HepG2 (cell line): ENCODE measurements around the gene CHST1. TPM values are rescaled to one million over a fixed set of nuclear protein-coding genes. Genes with fewer than 3 reads are reported as not detected.

Experiments
- ATAC-seq: fragments of 200-7000 bp; cut with Tn5 transposase; 3 replicates; pipeline ENCODE4 v1.9.1; 2020; ENCODE audit warnings: mild to moderate bottlenecking, moderate library complexity
- BruUV-seq: library from RNA; stranded (reverse); fragments of 400-500 nt; replicated peaks from 2 replicates; lab custom pipeline; 2021; lab: Mats Ljungman, UMichigan
- CTCF ChIA-PET: fragments of 300-600 bp; formaldehyde crosslinking; extraction: SDS; loops from one replicate; lab custom pipeline; 2021; ENCODE audit warnings: low total read pairs, inconsistent platforms, low intra/inter-chr PET ratio; lab: Yijun Ruan, JAX
- POLR2A ChIA-PET: fragments of 350-600 bp; sonication (Branson Sonifier 250); formaldehyde crosslinking; loops from one replicate; lab custom pipeline; 2020; ENCODE audit warnings: antibody characterized with exemption, inconsistent platforms; lab: Yijun Ruan, JAX
- DNase-seq: peaks from one replicate; pipeline ENCODE4 v3.0.0-alpha.2; 2015; ENCODE audit warnings: low spot score
- FAIRE-seq: peaks from 3 replicates; lab custom pipeline; 2011; peaks lifted over from hg19 to GRCh38; lab: Jason Lieb, UNC
- H2AFZ ChIP-seq: one replicate; pipeline ENCODE4 v1.6.1; 2011; ENCODE audit warnings: low read length, inconsistent platforms
- H3K27ac ChIP-seq: fragments of 300-600 bp; 3 replicates; pipeline ENCODE4 v1.8.0; 2011; ENCODE audit warnings: mixed run types, mild to moderate bottlenecking, mixed read lengths, low read length, inconsistent platforms; ENCODE audit not compliant: insufficient read depth; ENCODE audit errors: extremely low read length
- H3K27me3 ChIP-seq, 2 experiments: fragments of 200-600 bp in 1 of 2; 2 replicates in 1 of 2; 3 replicates in 1 of 2; pipeline versions ENCODE4 v1.6.0 to v1.8.0; 2011; ENCODE audit warnings: low read length in 2 of 2, mild to moderate bottlenecking in 2 of 2, moderate library complexity in 2 of 2, inconsistent platforms in 1 of 2; ENCODE audit not compliant: insufficient read depth in 2 of 2, control insufficient read depth in 1 of 2
- H3K36me3 ChIP-seq, 2 experiments: fragments of 200-600 bp in 1 of 2; replicated peaks in 1 of 2; 2 replicates in 1 of 2; 3 replicates in 1 of 2; pipeline versions ENCODE4 v1.5.1 to v1.8.0; 2011; ENCODE audit warnings: low read length in 2 of 2, inconsistent platforms in 1 of 2; ENCODE audit not compliant: insufficient read depth in 2 of 2, control insufficient read depth in 1 of 2
- H3K4me1 ChIP-seq: 2 replicates; pipeline ENCODE4 v1.5.1; 2012; ENCODE audit warnings: low read length, inconsistent platforms; ENCODE audit not compliant: insufficient read depth
- H3K4me2 ChIP-seq: 2 replicates; pipeline ENCODE4 v1.6.0; 2011; ENCODE audit warnings: low read depth, low read length, inconsistent platforms
- H3K4me3 ChIP-seq, 3 experiments: fragments of 200-600 bp in 1 of 3; sonication (generic), shearing (Covaris generic) in 1 of 3; replicated peaks in 1 of 3; 2 replicates each; pipeline ENCODE4 v1.5.1; 2011 to 2016; ENCODE audit warnings: low read length in 3 of 3, inconsistent platforms in 2 of 3, low read depth in 2 of 3, mild to moderate bottlenecking in 2 of 3, control low read depth in 1 of 3, mixed read lengths in 1 of 3; ENCODE audit not compliant: insufficient read depth in 1 of 3
- H3K79me2 ChIP-seq: one replicate; pipeline ENCODE4 v1.6.1; 2011; ENCODE audit warnings: low read length, inconsistent platforms; ENCODE audit not compliant: insufficient read depth
- H3K9ac ChIP-seq: 2 replicates; pipeline ENCODE4 v1.6.0; 2011; ENCODE audit warnings: mild to moderate bottlenecking, low read depth, low read length, inconsistent platforms; ENCODE audit not compliant: insufficient read depth
- H3K9me3 ChIP-seq: 2 replicates; pipeline ENCODE4 v1.5.1; 2012; ENCODE audit warnings: mild to moderate bottlenecking, low read length
- H4K20me1 ChIP-seq: 2 replicates; pipeline ENCODE4 v1.6.0; 2011; ENCODE audit warnings: inconsistent platforms, mild to moderate bottlenecking, low read length, moderate library complexity; ENCODE audit not compliant: insufficient read depth
- CBX1 ChIP-seq: IDR thresholded peaks from one replicate; pipeline ENCODE4 v1.6.1; 2016; ENCODE audit warnings: antibody characterized with exemption, low read depth
- NAIF1 ChIP-seq: sonication (generic); formaldehyde crosslinking; IDR thresholded peaks from 2 replicates; pipeline ENCODE4 v1.5.0; 2020; ENCODE audit warnings: mild to moderate bottlenecking, missing genetic modification reagents, borderline replicate concordance
- ZBTB20 ChIP-seq: sonication (generic); formaldehyde crosslinking; IDR thresholded peaks from 2 replicates; pipeline ENCODE4 v1.8.1; 2023; ENCODE audit warnings: missing genetic modification reagents, low read depth, mild to moderate bottlenecking, borderline replicate concordance
- ZMYM3 ChIP-seq: sonication (generic); formaldehyde crosslinking; IDR thresholded peaks from 2 replicates; pipeline ENCODE4 v1.5.1; 2020; ENCODE audit warnings: mild to moderate bottlenecking, missing genetic modification reagents
- ZNF660 ChIP-seq: sonication (generic); formaldehyde crosslinking; IDR thresholded peaks from 2 replicates; pipeline ENCODE4 v1.5.1; 2020; ENCODE audit warnings: mild to moderate bottlenecking, low read depth, missing genetic modification reagents, borderline replicate concordance
- WGBS: methylation state at CpG from one replicate; pipeline ENCODE4 v1.1.6; 2017; ENCODE audit warnings: low lambda C conversion rate; 5-methylcytosine and 5-hydroxymethylcytosine counted together
- in situ Hi-C: cut with HindIII; loops from 2 replicates; pipeline ENCODE4 v1.10.0; 2017; ENCODE audit warnings: low pct_unique_long_range_greater_than_20kb; ENCODE audit not compliant: extremely low pct_ligation_motif_present
- intact Hi-C: fragments of 100-400 bp; cut with micrococcal nuclease; formaldehyde crosslinking; loops from one replicate; pipeline ENCODE4 v1.10.0; 2022; ENCODE audit not compliant: unreplicated experiment
- polyA plus RNA-seq, 8 experiments: library from polyadenylated mRNA; depleted of rRNA in 3 of 8; stranded (reverse) in 7 of 8; unstranded in 1 of 8; fragments of >200 nt; fragmentation: Illumina TruSeq in 4 of 8; extraction: Trizol in 4 of 8; gene quantifications; 2 replicates each; pipeline versions ENCODE4 v1.2.1 to v1.2.3, GENCODE V29; 2011 to 2016; ENCODE audit warnings: low read depth in 4 of 8, missing spikeins in 1 of 8, mixed read lengths in 1 of 8; ENCODE audit not compliant: insufficient read depth in 1 of 8
- total RNA-seq, 5 experiments: library from RNA; depleted of rRNA; stranded (reverse); fragments of >200 nt; fragmentation: Illumina TruSeq; extraction: Trizol; gene quantifications; 2 replicates each; pipeline ENCODE4 v1.2.3, GENCODE V29; 2016; ENCODE audit warnings: low read depth in 1 of 5
- TF ChIP-seq, protein P1 (sequence below): sonication (generic); formaldehyde crosslinking; IDR thresholded peaks from 2 replicates; pipeline ENCODE4 v1.4.0; 2020; ENCODE audit warnings: missing genetic modification reagents

CHST1 gene
- total and polyA plus RNA-seq, 2 of the 13 experiments (the other 11 are each of a cell fraction or from before 2014, with no cell fraction given), result not detected

GRCh38 chr11:45663486-45664375 lies 1.7 kb downstream of the CHST1 start:
- Histone ChIP-seq H3K4me2 (no peak overlapping the region), H3K27ac (no peak overlapping the region), H3K9me3 (no peaks in the 10 kb centered on the region), H3K79me2 (no peaks in the 10 kb centered on the region), H3K4me3 (no peak overlapping the region), H4K20me1 (peaks cover 8% of the 10 kb centered on the region; the same call in 1 of the 2 replicates), H3K27me3 (peaks cover 32 to 88% of the 10 kb centered on the region in 2 experiments), H3K4me1 (no peaks in the 10 kb centered on the region), H2AFZ (no peak overlapping the region), H3K36me3 (no peaks in the 10 kb centered on the region), H3K9ac (no peak overlapping the region)
- ATAC-seq, result no peak
- in situ Hi-C loops (no loop called here), intact Hi-C loops (no loop called here)
- no TSS peak for BruUV-seq
- no peak for DNase-seq
- FAIRE-seq, result no peak
- no peak for TF ChIP-seq ZNF660 (CRISPR knock-in tag)
- TF ChIP-seq, protein P1, sequence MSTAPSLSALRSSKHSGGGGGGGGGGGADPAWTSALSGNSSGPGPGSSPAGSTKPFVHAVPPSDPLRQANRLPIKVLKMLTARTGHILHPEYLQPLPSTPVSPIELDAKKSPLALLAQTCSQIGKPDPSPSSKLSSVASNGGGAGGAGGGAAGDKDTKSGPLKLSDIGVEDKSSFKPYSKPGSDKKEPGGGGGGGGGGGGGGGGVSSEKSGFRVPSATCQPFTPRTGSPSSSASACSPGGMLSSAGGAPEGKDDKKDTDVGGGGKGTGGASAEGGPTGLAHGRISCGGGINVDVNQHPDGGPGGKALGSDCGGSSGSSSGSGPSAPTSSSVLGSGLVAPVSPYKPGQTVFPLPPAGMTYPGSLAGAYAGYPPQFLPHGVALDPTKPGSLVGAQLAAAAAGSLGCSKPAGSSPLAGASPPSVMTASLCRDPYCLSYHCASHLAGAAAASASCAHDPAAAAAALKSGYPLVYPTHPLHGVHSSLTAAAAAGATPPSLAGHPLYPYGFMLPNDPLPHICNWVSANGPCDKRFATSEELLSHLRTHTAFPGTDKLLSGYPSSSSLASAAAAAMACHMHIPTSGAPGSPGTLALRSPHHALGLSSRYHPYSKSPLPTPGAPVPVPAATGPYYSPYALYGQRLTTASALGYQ (CRISPR knock-in tag), result no peak
- no peak for TF ChIP-seq ZBTB20
- TF ChIP-seq NAIF1 (CRISPR knock-in tag), result no peak
- TF ChIP-seq CBX1, result no peak
- no peak for TF ChIP-seq ZMYM3 (CRISPR knock-in tag)
- ChIA-PET POLR2A (no interaction called here), CTCF (no interaction called here)
- WGBS, result 24% methylated on average over 6 of the region's 13 CpGs
